SK-N-SH (cell line): Measurements from ENCODE around the gene LGR6. TPM values are rescaled to one million over a fixed set of nuclear protein-coding genes. Genes with fewer than 3 reads are reported as not detected.

ENCODE experiments used
- CTCF ChIA-PET: fragments of 300-600, 350-600 bp; formaldehyde crosslinking; extraction: SDS; loops from one replicate; lab custom pipeline; 2021; lab: Yijun Ruan, JAX
- POLR2A ChIA-PET: fragments of 350-600 bp; sonication (Branson Sonifier 250); formaldehyde crosslinking; extraction: SDS; loops from one replicate; lab custom pipeline; 2020; ENCODE audit warnings: antibody characterized with exemption, inconsistent platforms; lab: Yijun Ruan, JAX
- DNase-seq: peaks from one replicate; pipeline ENCODE4 v3.0.0; 2012
- H2AFZ ChIP-seq: fragments of 200-600 bp; sonication (generic); 2 replicates; pipeline ENCODE4 v1.8.1; 2016; ENCODE audit warnings: antibody characterized with exemption, mild to moderate bottlenecking, low read depth
- H3F3A ChIP-seq: fragments of 200-600 bp; sonication (generic); replicated peaks from 2 replicates; pipeline ENCODE3; 2016; ENCODE audit warnings: antibody characterized with exemption, mild to moderate bottlenecking; ENCODE audit not compliant: insufficient read depth
- H3K27ac ChIP-seq, 2 experiments: fragments of 200-500 bp in 1 of 2; fragments of 200-600 bp in 1 of 2; sonication (Bioruptor generic) in 1 of 2; sonication (generic), shearing (Covaris generic) in 1 of 2; 2 replicates each; pipeline versions ENCODE4 v1.5.1 to v1.6.1; 2014 to 2016; ENCODE audit warnings: low read depth in 2 of 2, inconsistent platforms in 1 of 2, low read length in 1 of 2, mild to moderate bottlenecking in 1 of 2, mixed read lengths in 1 of 2
- H3K27me3 ChIP-seq: fragments of 200-600 bp; sonication (generic), shearing (Covaris generic); 2 replicates; pipeline ENCODE4 v1.6.1; 2016; ENCODE audit warnings: mixed run types; ENCODE audit not compliant: insufficient read depth
- H3K36me3 ChIP-seq, 2 experiments: fragments of 200-500 bp in 1 of 2; fragments of 200-600 bp in 1 of 2; sonication (Bioruptor generic) in 1 of 2; sonication (generic) in 1 of 2; replicated peaks in 1 of 2; 2 replicates each; pipeline versions ENCODE3 to v1.5.1; 2014 to 2016; ENCODE audit warnings: low read length in 1 of 2, mild to moderate bottlenecking in 1 of 2; ENCODE audit not compliant: insufficient read depth in 2 of 2, control insufficient read depth in 1 of 2
- H3K4me1 ChIP-seq, 2 experiments: fragments of 200-500 bp in 1 of 2; fragments of 200-600 bp in 1 of 2; sonication (Bioruptor generic) in 1 of 2; sonication (generic), shearing (Covaris generic) in 1 of 2; 2 replicates each; pipeline versions ENCODE4 v1.5.1 to v1.6.1; 2014 to 2016; ENCODE audit warnings: low read depth in 1 of 2, low read length in 1 of 2, mixed run types in 1 of 2; ENCODE audit not compliant: insufficient read depth in 2 of 2, control insufficient read depth in 1 of 2
- H3K4me2 ChIP-seq: fragments of 200-600 bp; sonication (generic), shearing (Covaris generic); 2 replicates; pipeline ENCODE4 v1.6.1; 2017; ENCODE audit warnings: mixed run types
- H3K4me3 ChIP-seq, 2 experiments: fragments of 200-500 bp in 1 of 2; fragments of 200-600 bp in 1 of 2; sonication (Bioruptor generic) in 1 of 2; sonication (generic), shearing (Covaris generic) in 1 of 2; 2 replicates each; pipeline versions ENCODE4 v1.5.1 to v1.8.1; 2014 to 2016; ENCODE audit warnings: low read depth in 2 of 2, inconsistent platforms in 1 of 2, low read length in 1 of 2, mild to moderate bottlenecking in 1 of 2, mixed read lengths in 1 of 2, moderate library complexity in 1 of 2
- H3K79me2 ChIP-seq: fragments of 200-600 bp; sonication (generic); 2 replicates; pipeline ENCODE4 v1.8.1; 2017; ENCODE audit warnings: mild to moderate bottlenecking; ENCODE audit not compliant: insufficient read depth
- H3K9ac ChIP-seq: fragments of 200-600 bp; sonication (generic); 2 replicates; pipeline ENCODE4 v1.6.1; 2017; ENCODE audit warnings: mixed run types
- H3K9me2 ChIP-seq: fragments of 200-600 bp; sonication (generic); 2 replicates; pipeline ENCODE4 v1.6.1; 2017; ENCODE audit warnings: mixed run types
- H3K9me3 ChIP-seq: fragments of 200-600 bp; sonication (generic); 2 replicates; pipeline ENCODE4 v1.6.1; 2017; ENCODE audit warnings: mixed run types, mild to moderate bottlenecking, moderate library complexity
- H4K20me1 ChIP-seq: fragments of 200-600 bp; sonication (generic); 2 replicates; pipeline ENCODE4 v1.6.1; 2017; ENCODE audit warnings: mild to moderate bottlenecking, mixed run types; ENCODE audit not compliant: insufficient read depth
- CTCF ChIP-seq: fragments of 200-600 bp; sonication (generic); IDR thresholded peaks from 2 replicates; pipeline ENCODE4 v1.6.1; 2017; ENCODE audit warnings: antibody characterized with exemption, mild to moderate bottlenecking, moderate library complexity
- FOSL2 ChIP-seq: IDR thresholded peaks from 2 replicates; pipeline ENCODE4 v1.4.0; 2012; ENCODE audit warnings: low read depth, mild to moderate bottlenecking, moderate library complexity, borderline replicate concordance
- FOXM1 ChIP-seq: IDR thresholded peaks from 2 replicates; pipeline ENCODE4 v1.4.0; 2012; ENCODE audit warnings: low read depth, mild to moderate bottlenecking
- GATA2 ChIP-seq: sonication (generic); formaldehyde crosslinking; IDR thresholded peaks from 2 replicates; pipeline ENCODE4 v1.5.0; 2020; ENCODE audit warnings: mild to moderate bottlenecking, missing genetic modification reagents
- IRF3 ChIP-seq: fragments of 150-350 bp; IDR thresholded peaks from 2 replicates; pipeline ENCODE4 v1.6.1; 2016; ENCODE audit warnings: mild to moderate bottlenecking, low read depth, low read length
- MAX ChIP-seq: IDR thresholded peaks from 2 replicates; pipeline ENCODE4 v1.4.0; 2012; ENCODE audit warnings: low read depth
- PBX3 ChIP-seq: IDR thresholded peaks from 2 replicates; pipeline ENCODE4; 2012
- RCOR1 ChIP-seq: fragments of 150-350 bp; IDR thresholded peaks from 2 replicates; pipeline ENCODE4 v1.6.1; 2017; ENCODE audit warnings: antibody characterized with exemption, low read length
- REST ChIP-seq: IDR thresholded peaks from 2 replicates; pipeline ENCODE4 v1.6.1; 2012; ENCODE audit warnings: mild to moderate bottlenecking, low read depth, low read length, moderate library complexity
- TCF12 ChIP-seq: IDR thresholded peaks from 2 replicates; pipeline ENCODE4 v1.4.0; 2012
- TEAD4 ChIP-seq: IDR thresholded peaks from 2 replicates; pipeline ENCODE4 v1.4.0; 2012; ENCODE audit warnings: mild to moderate bottlenecking, borderline replicate concordance; ENCODE audit not compliant: insufficient read depth
- USF2 ChIP-seq: fragments of 150-350 bp; IDR thresholded peaks from 2 replicates; pipeline ENCODE4 v1.6.1; 2017; ENCODE audit warnings: antibody characterized with exemption, low read length, low read depth, borderline replicate concordance
- YY1 ChIP-seq: IDR thresholded peaks from 2 replicates; pipeline ENCODE4 v1.4.0; 2012; ENCODE audit warnings: low read depth, mild to moderate bottlenecking
- WGBS: methylation state at CpG from one replicate; pipeline ENCODE4 v1.1.6; 2017; ENCODE audit warnings: low lambda C conversion rate; 5-methylcytosine and 5-hydroxymethylcytosine counted together
- polyA plus RNA-seq, 3 experiments: library from polyadenylated mRNA; depleted of rRNA; stranded (reverse); fragments of >200 nt; gene quantifications; 2 replicates each; pipeline ENCODE4 v1.2.3, GENCODE V29; 2012

LGR6 gene
- polyA plus RNA-seq, 1 of the 3 experiments (the other 2 are of a cell fraction), result 0.03 TPM

- TF ChIP-seq IRF3 (no peak), TEAD4 (no peak), FOSL2 (no peak), TCF12 (no peak), GATA2 (CRISPR knock-in tag) (no peak), PBX3 (no peak), CTCF (no peak)
- TF ChIP-seq, all 33 proteins: peak for 0
Observed at GRCh38 chr1:202268817-202269216, 75.2 kb downstream of the LGR6 start (continued).

GRCh38 chr1:202270871-202271326 lies 77.3 kb downstream of the LGR6 start:
- no peaks in the 10 kb centered on the region for H3K9me3 ChIP-seq
- no peak overlapping the region for H2AFZ ChIP-seq
- ChIA-PET CTCF (interaction anchor here (0.8 to 3.4 kb wide), 6 partner anchors 19 to 82 kb away, joined by 3 to 20 read pairs (median 5); partner anchors contain the start of gene LGR6), POLR2A (no interaction called here)
- H3K79me2 ChIP-seq, result no peaks in the 10 kb centered on the region
- 42% methylated on average over 5 of the region's 8 CpGs for WGBS
- H3K9me2 ChIP-seq, result no peaks in the 10 kb centered on the region
- H3K9ac ChIP-seq, result no peak overlapping the region
- no peak overlapping the region for H3K27ac ChIP-seq
- H3F3A ChIP-seq, result no peaks in the 10 kb centered on the region
- TF ChIP-seq RCOR1 (no peak), REST (no peak), YY1 (no peak), MAX (no peak), USF2 (no peak), IRF3 (no peak), FOXM1 (no peak), CTCF (no peak)
- DNase-seq, result no peak
- H3K4me1 ChIP-seq, result peaks cover 0 to 9% of the 10 kb centered on the region in 2 experiments; a peak in 1 of 4 replicates
- no peaks in the 10 kb centered on the region for H4K20me1 ChIP-seq
- no peaks in the 10 kb centered on the region for H3K36me3 ChIP-seq
- no peak overlapping the region for H3K4me2 ChIP-seq
- H3K4me3 ChIP-seq, result no peak overlapping the region
- H3K27me3 ChIP-seq, result peaks cover 27% of the 10 kb centered on the region
